Heart left ventricle (tissue), 16 donors: ENCODE data around the gene STRIP1. TPM values are rescaled to one million over a fixed set of nuclear protein-coding genes. Genes with fewer than 3 reads are reported as not detected.
"Not testable (repeated sequence)": the region's sequence is repeated elsewhere in the genome, so short reads cannot be mapped to it uniquely, and the experiment has no call there.

Experiments
- ATAC-seq, 4 donors: fragments of 200-7000 bp; cut with Tn5 transposase; one replicate each; pipeline ENCODE4 v1.9.1; 2020 to 2022; ENCODE audit warnings: moderate library complexity in 4 of 4, mild to moderate bottlenecking in 3 of 4, moderate number of reproducible peaks in 1 of 4
- DNase-seq, 5 donors: peaks; one replicate each; pipeline ENCODE4 v3.0.0-alpha.2; 2020
- H3K27ac ChIP-seq, 12 donors: fragments of 200-600 bp; sonication (generic) in 4 of 12; one replicate each; pipeline versions ENCODE4 v1.5.0 to v1.8.0; 2016 to 2022; ENCODE audit warnings: mild to moderate bottlenecking in 2 of 12
- H3K27me3 ChIP-seq, 9 donors: fragments of 200-600 bp; sonication (generic) in 2 of 9; one replicate each; pipeline versions ENCODE4 v1.5.1 to v1.8.0; 2016 to 2022; ENCODE audit warnings: mild to moderate bottlenecking in 3 of 9
- H3K36me3 ChIP-seq, 9 donors: fragments of 200-600 bp; sonication (generic) in 2 of 9; one replicate each; pipeline versions ENCODE4 v1.5.0 to v1.8.0; 2018 to 2022; ENCODE audit warnings: mild to moderate bottlenecking in 2 of 9
- H3K4me1 ChIP-seq, 12 donors: fragments of 200-600 bp; sonication (generic) in 4 of 12; one replicate each; pipeline versions ENCODE4 v1.5.0 to v1.8.0; 2016 to 2022; ENCODE audit warnings: mild to moderate bottlenecking in 3 of 12
- H3K4me3 ChIP-seq, 12 donors: fragments of 200-600 bp; sonication (generic) in 4 of 12; one replicate each; pipeline versions ENCODE4 v1.5.0 to v1.8.0; 2017 to 2022; ENCODE audit warnings: mild to moderate bottlenecking in 9 of 12, moderate library complexity in 4 of 12
- H3K9me3 ChIP-seq, 12 donors: fragments of 200-600 bp; sonication (generic) in 4 of 12; one replicate each; pipeline versions ENCODE4 v1.5.0 to v1.8.0; 2016 to 2022; ENCODE audit warnings: mild to moderate bottlenecking in 1 of 12
- CTCF ChIP-seq, 12 donors: fragments of 200-600 bp; sonication (generic) in 4 of 12; IDR thresholded peaks; one replicate each; pipeline versions ENCODE4 v1.5.0 to v1.8.0; 2018 to 2022; ENCODE audit warnings: antibody characterized with exemption in 12 of 12, mild to moderate bottlenecking in 5 of 12
- POLR2A ChIP-seq, 2 donors: fragments of 450-650 bp; IDR thresholded peaks; one replicate each; pipeline ENCODE4 v1.6.1; 2017; ENCODE audit warnings: antibody characterized with exemption in 2 of 2, mild to moderate bottlenecking in 2 of 2, moderate library complexity in 2 of 2
- WGBS, 4 donors: extraction: QIAGEN DNeasy Blood & Tissue Kit in 2 of 4; methylation state at CpG; one replicate each; pipeline versions ENCODE4 v1.1.5 to v1.1.7; 2013 to 2018; 5-methylcytosine and 5-hydroxymethylcytosine counted together
- intact Hi-C, 10 donors: fragments of 100-400 bp; cut with DNase I; formaldehyde crosslinking; loops; one replicate each; pipeline versions ENCODE4 v1.11.1 to v1.14.2; 2022
- polyA plus RNA-seq, 2 donors: library from polyadenylated mRNA; stranded (reverse); fragments of 200-250 nt; gene quantifications; one replicate each; pipeline ENCODE4 v1.2.3, GENCODE V29; 2013
- total RNA-seq, 9 donors: library from RNA; depleted of rRNA in 2 of 9; stranded (reverse); fragments of >200 nt in 2 of 9; fragmentation: NEBNext Ultra II Directional in 3 of 9; extraction: Animal tissue kit (Norgen Biotek cat#: 25700) in 3 of 9; gene quantifications; one replicate each; pipeline versions ENCODE4 v1.1.0 to v1.2.4, GENCODE V29; 2016 to 2023
- donor health status: ischemic (EF 13 %, LVEDD 7.1; RV severe dilation, severe dysfunction).
- donor health status: healthy with polysubstance abuse.
- donor health status: DM: no; HTN: yes; CAD: no.
- donor health status: DM: no; HTN: no; CAD: no.
- donor health status: ischemic (EF 25% LVEDD 6.9; RV normal size, moderate dysfunction).
- donor health status: ischemic (EF 25% LVEDD 5.7; RV mildly dilated, moderate dysfunction).
- donor health status: healthy.
- donor health status: DM: yes; HTN: yes; CAD: no.
- donor health status: ischemic (EF 35%, LVEDD 5.7; RV mildly dilated, moderate dysfunction).
- donor health status: nonischemic (EF 11% LVEDD 7.7; RV severe dilation, severe dysfunction).
- donor health status: DM: yes; HTN: yes; CAD: no.
- donor health status: PGD.
- donor health status: ischemic (EF 29% LVEDD 5.4; RV normal size, mild dysfunction).
- donor health status: nonischemic (EF 23%, LVEDD 6.1; RV moderate dilation, normal function).

Gene STRIP1
- total and polyA plus RNA-seq, 11 donors, result 7.8 to 22.8 (median 19.0) TPM

GRCh38 chr1:110076789-110077500 lies 42.5 kb downstream of the STRIP1 start:
- Histone ChIP-seq H3K4me3 (no peak overlapping the region), H3K4me1 (peaks cover 0 to 6% (median 0%) of the 10 kb centered on the region in 12 donors), H3K27ac (no peak overlapping the region), H3K36me3 (no peaks in the 10 kb centered on the region), H3K9me3 (no peaks in the 10 kb centered on the region), H3K27me3 (peaks cover 2 to 52% (median 19%) of the 10 kb centered on the region in 9 donors)
- intact Hi-C loops, result loop anchor here in 1 of 10 donors (5.0 kb wide), 1 partner anchor 35 kb away; the partner anchor contains the start of gene UBL4B
- DNase-seq (no peak), ATAC-seq (no peak)
- WGBS, 4 donors, result 82 to 85% (median 84%) methylated on average over 3 of the region's 3 CpGs
- TF ChIP-seq CTCF (IDR thresholded peaks at IDR 0.05) (no peak), POLR2A (IDR thresholded peaks at IDR 0.05) (no peak)

DNA sequence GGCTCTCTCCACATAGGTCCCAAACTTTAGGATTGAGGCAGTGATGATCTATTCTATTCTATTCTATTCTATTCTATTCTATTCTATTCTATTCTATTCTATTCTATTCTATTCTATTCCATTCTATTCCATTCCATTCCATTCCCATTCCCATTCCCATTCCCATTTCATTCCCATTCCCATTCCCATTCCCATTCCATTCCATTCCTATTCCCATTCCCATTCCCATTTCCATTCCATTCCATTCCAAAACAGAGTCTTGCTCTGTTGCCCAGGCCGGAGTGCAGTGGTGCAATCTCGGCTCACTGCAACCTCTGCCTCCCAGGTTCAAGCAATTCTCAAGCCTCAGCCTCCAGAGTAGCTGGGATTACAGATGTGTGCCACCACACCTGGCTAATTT lies 45.6 kb downstream of the STRIP1 start:
- not testable (repeated sequence) for DNase-seq, ATAC-seq, H3K9me3 ChIP-seq, H3K27ac ChIP-seq, H3K36me3 ChIP-seq, H3K4me3 ChIP-seq
- peaks cover 0 to 58% (median 20%) of the 10 kb centered on the region in 9 donors for H3K27me3 ChIP-seq
- H3K4me1 ChIP-seq, result peaks cover 3 to 21% (median 11%) of the 10 kb centered on the region in 12 donors
- 93 to 98% (median 97%) methylated on average over 2 of the region's 2 CpGs for WGBS, 4 donors
- intact Hi-C loops, result loop anchor here in 1 of 10 donors (5.0 kb wide), 1 partner anchor 32 kb away; the partner anchor contains the start of gene UBL4B

DNA sequence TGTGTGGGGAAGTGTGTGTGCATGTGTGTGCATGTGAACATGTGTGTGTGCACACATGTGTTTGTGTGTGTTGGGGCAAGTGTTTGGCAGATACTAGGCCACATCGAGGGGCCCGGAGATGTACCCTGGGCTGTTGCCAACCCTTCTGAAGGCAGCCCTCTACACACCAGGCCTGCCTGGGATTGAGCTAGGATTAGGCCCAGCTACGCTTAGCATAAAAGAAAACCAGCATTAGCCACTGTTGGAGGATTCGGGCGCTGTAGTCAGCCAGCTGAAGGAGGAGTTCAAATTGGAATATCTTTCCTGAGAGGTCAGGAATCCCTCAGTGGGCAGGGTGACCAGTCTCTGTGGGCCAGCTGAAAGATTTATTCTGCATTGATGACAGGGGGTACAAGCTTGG lies 46.6 kb downstream of the STRIP1 start:
- peaks cover 0 to 56% (median 20%) of the 10 kb centered on the region in 9 donors for H3K27me3 ChIP-seq
- DNase-seq (no peak), ATAC-seq (no peak)
- TF ChIP-seq POLR2A (IDR thresholded peaks at IDR 0.05) (no peak), CTCF (IDR thresholded peaks at IDR 0.05) (no peak)
- no peaks in the 10 kb centered on the region for H3K9me3 ChIP-seq
- H3K4me3 ChIP-seq, result no peak overlapping the region
- intact Hi-C loops, result no loop called here
- no peaks in the 10 kb centered on the region for H3K36me3 ChIP-seq
- no peak overlapping the region for H3K27ac ChIP-seq
- 89 to 94% (median 91%) methylated on average over 5 of the region's 5 CpGs for WGBS, 4 donors
- peaks cover 3 to 22% (median 11%) of the 10 kb centered on the region in 12 donors for H3K4me1 ChIP-seq

- 88 to 91% (median 90%) methylated on average over 5 of the region's 5 CpGs for WGBS, 4 donors
- DNase-seq (no peak), ATAC-seq (no peak)
- intact Hi-C loops, result no loop called here
- Histone ChIP-seq H3K4me1 (peaks cover 3 to 22% (median 11%) of the 10 kb centered on the region in 12 donors), H3K9me3 (no peaks in the 10 kb centered on the region), H3K36me3 (no peaks in the 10 kb centered on the region), H3K27ac (no peak overlapping the region), H3K4me3 (no peak overlapping the region), H3K27me3 (peaks cover 0 to 49% (median 19%) of the 10 kb centered on the region in 9 donors)
- TF ChIP-seq CTCF (IDR thresholded peaks at IDR 0.05) (no peak), POLR2A (IDR thresholded peaks at IDR 0.05) (no peak)
These were observed 48.1 kb downstream of the STRIP1 start for GRCh38 chr1:110082477-110082876.
